ENCODE data around the gene ACADL.

Gene ACADL

DNA sequence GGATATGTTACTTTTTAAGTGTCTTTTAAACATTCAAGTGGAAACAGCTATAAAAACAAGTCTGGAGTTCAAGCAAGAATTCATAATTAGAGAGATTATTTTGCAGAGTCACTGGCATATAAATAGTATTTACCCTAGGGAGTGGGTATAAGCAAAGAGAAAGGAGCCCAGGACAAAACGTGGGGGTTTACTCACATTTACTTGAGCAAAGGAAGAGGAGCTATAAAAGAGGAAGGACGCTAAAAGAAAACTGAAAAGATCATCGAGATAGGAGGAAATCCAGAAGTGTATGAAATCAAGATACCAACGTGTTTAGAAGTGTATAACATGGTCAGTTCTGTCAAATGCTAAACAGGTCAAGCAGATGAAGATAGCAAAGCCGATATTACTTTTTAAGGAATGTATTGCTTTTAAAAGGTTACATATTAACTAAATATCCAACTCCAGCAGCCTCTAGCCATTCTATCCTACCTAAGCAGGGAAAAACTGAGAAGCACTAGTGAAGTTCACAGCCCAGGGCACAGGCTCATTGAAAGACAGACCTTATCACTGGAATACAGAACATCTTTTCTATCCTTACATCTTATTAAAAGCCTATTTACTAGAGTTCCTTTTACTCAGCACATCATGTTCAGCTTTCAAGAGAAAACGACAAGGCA, 62.7 kb downstream of the ACADL start:
- no peak for TF ChIP-seq GATA3 (IDR thresholded peaks at IDR 0.05; ENCODE audit: low read depth, low read length)
- no peak for TF ChIP-seq GATA2 (IDR thresholded peaks at IDR 0.05; ENCODE audit: low read depth, low read length)

DNA sequence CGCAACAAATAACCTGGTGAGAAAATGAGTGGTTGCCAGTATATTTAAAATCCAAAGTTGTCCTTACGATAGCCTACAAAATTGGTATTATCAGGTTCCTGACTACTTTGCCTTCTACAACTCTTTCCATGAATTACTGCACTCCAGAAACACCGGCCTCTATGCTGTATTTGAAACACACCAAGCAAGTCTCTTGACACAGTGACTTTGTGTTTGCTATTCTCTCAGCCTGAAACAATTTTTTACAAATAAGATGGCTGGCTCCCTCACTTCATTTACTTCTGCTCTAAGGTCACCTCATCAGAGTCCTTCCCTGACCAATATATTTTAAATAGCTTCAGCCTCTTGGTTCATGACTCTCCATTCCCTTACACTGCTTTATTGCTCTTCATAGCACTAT, 66.2 kb downstream of the ACADL start:
- TF ChIP-seq GATA2 (IDR thresholded peaks at IDR 0.05; ENCODE audit: low read depth, low read length) (no peak), GATA3 (IDR thresholded peaks at IDR 0.05; ENCODE audit: low read depth, low read length) (no peak)

DNA sequence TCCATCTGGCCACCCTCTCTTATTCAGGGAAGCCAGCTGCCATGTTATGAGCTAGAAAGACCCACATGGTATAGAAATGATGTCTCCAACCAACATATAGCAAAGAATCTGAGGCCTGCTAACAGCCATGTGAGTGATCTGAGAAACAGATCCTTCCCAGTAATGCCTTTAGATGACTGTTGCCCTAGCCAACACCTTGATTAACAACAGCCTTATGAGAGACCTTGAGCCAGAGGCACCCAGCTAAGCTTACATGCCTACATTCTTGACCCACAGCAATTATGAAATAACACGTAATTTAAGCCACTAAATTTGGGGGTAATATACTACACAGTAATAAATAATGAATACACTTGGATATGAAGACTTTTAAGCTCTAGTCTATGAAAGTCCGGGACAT, 67.0 kb downstream of the ACADL start:
- TF ChIP-seq GATA2 (IDR thresholded peaks at IDR 0.05; ENCODE audit: low read depth, low read length) (no peak), GATA3 (IDR thresholded peaks at IDR 0.05; ENCODE audit: low read depth, low read length) (no peak)

DNA sequence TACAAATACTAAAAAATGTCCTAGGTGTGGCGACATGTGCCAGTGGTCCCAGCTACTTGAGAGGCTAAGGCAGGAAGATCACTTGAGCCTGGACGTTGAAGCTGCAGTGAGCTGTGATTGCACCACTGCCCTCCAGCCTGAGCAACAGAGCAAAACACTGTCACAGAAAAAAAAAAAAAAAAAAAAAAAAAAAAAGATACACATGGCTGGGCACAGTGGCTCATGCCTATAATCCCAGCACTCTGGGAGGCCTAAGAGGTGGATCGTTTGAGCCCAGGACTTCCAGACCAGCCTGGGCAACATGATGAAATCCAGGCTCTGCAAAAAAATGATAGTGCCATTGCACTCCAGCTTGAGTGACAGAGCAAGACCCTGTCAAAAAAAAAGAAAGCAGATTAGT, 67.7 kb downstream of the ACADL start:
- TF ChIP-seq GATA3 (IDR thresholded peaks at IDR 0.05; ENCODE audit: low read depth, low read length) (no peak), GATA2 (IDR thresholded peaks at IDR 0.05; ENCODE audit: low read depth, low read length) (no peak)

DNA sequence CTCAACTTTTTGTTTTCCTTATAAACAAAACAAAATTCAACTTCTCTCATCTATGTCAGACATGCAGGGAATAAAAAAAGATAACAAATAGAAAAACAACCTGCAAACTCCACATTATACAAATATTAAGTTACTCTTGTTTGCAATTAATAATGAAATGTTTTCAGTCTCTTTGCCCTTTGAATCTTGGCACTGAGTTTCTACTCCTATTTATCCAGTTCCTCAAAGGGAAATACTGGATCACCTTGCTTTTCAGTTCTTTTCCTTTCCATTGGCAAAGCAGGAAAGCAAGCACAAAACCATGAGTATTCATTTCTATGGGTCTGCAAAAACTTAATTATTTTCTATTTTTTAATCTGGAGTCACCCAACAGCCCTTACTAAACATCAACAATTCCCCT, 77.6 kb downstream of the ACADL start:
- no peak for TF ChIP-seq GATA3 (IDR thresholded peaks at IDR 0.05; ENCODE audit: low read depth, low read length)
- no peak for TF ChIP-seq GATA2 (IDR thresholded peaks at IDR 0.05; ENCODE audit: low read depth, low read length)

Measured in SH-SY5Y (cell line).